ENCODE results near the gene HPCA.

The HPCA gene

GRCh38 chr1:32891630-32892029, 5.3 kb downstream of the HPCA start:
- no peaks in the 10 kb centered on the region for H3K9me3 ChIP-seq (ENCODE audit: insufficient read depth, low read length)
- H4K20me1 ChIP-seq (ENCODE audit: insufficient read depth, low read length) = no peaks in the 10 kb centered on the region
- no peak overlapping the region for H3K9ac ChIP-seq (ENCODE audit: low read length)
- no peaks in the 10 kb centered on the region for H3K79me2 ChIP-seq (ENCODE audit: low read length)
- no peak overlapping the region for H3K4me3 ChIP-seq (ENCODE audit: low read length)
- TF ChIP-seq EZH2phosphoT487 (IDR thresholded peaks at IDR 0.05; ENCODE audit: low read depth) = no peak
- TF ChIP-seq, protein P1, sequence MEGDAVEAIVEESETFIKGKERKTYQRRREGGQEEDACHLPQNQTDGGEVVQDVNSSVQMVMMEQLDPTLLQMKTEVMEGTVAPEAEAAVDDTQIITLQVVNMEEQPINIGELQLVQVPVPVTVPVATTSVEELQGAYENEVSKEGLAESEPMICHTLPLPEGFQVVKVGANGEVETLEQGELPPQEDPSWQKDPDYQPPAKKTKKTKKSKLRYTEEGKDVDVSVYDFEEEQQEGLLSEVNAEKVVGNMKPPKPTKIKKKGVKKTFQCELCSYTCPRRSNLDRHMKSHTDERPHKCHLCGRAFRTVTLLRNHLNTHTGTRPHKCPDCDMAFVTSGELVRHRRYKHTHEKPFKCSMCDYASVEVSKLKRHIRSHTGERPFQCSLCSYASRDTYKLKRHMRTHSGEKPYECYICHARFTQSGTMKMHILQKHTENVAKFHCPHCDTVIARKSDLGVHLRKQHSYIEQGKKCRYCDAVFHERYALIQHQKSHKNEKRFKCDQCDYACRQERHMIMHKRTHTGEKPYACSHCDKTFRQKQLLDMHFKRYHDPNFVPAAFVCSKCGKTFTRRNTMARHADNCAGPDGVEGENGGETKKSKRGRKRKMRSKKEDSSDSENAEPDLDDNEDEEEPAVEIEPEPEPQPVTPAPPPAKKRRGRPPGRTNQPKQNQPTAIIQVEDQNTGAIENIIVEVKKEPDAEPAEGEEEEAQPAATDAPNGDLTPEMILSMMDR (IDR thresholded peaks at IDR 0.05; ENCODE audit: low read depth, low read length) = no peak
- no peaks in the 10 kb centered on the region for H3K27me3 ChIP-seq (ENCODE audit: low read depth, low read length)
- H3K27ac ChIP-seq (ENCODE audit: low read length) = no peak overlapping the region
- H3K4me1 ChIP-seq (ENCODE audit: low read length) = no peaks in the 10 kb centered on the region
- H3K4me2 ChIP-seq (ENCODE audit: low read length) = no peak overlapping the region
- H3K36me3 ChIP-seq (replicated peaks; ENCODE audit: low read depth, low read length) = no peaks in the 10 kb centered on the region
- H2AFZ ChIP-seq (ENCODE audit: low read depth, low read length) = no peak overlapping the region

GRCh38 chr1:32892368-32893197, 6.3 kb downstream of the HPCA start:
- Histone ChIP-seq H4K20me1 (ENCODE audit: insufficient read depth, low read length) (no peaks in the 10 kb centered on the region), H3K9ac (ENCODE audit: low read length) (no peak overlapping the region), H2AFZ (ENCODE audit: low read depth, low read length) (no peak overlapping the region), H3K79me2 (ENCODE audit: low read length) (no peaks in the 10 kb centered on the region), H3K27me3 (ENCODE audit: low read depth, low read length) (no peaks in the 10 kb centered on the region), H3K4me3 (ENCODE audit: low read length) (no peak overlapping the region), H3K4me2 (ENCODE audit: low read length) (no peak overlapping the region), H3K36me3 (replicated peaks; ENCODE audit: low read depth, low read length) (no peaks in the 10 kb centered on the region), H3K27ac (ENCODE audit: low read length) (no peak overlapping the region), H3K9me3 (ENCODE audit: insufficient read depth, low read length) (no peaks in the 10 kb centered on the region), H3K4me1 (ENCODE audit: low read length) (no peaks in the 10 kb centered on the region)
- no peak for TF ChIP-seq EZH2phosphoT487 (IDR thresholded peaks at IDR 0.05; ENCODE audit: low read depth)
- TF ChIP-seq, protein P1 (IDR thresholded peaks at IDR 0.05; ENCODE audit: low read depth, low read length) = no peak

GRCh38 chr1:32893198-32894018, 7.1 kb downstream of the HPCA start:
- H3K4me3 ChIP-seq (ENCODE audit: low read length) = no peak overlapping the region

More at GRCh38 chr1:32893198-32894018, 7.1 kb downstream of the HPCA start:
- H2AFZ ChIP-seq (ENCODE audit: low read depth, low read length) = no peak overlapping the region
- no peak overlapping the region for H3K27ac ChIP-seq (ENCODE audit: low read length)
- no peak overlapping the region for H3K9ac ChIP-seq (ENCODE audit: low read length)
- TF ChIP-seq, protein P1 (IDR thresholded peaks at IDR 0.05; ENCODE audit: low read depth, low read length) = no peak
- TF ChIP-seq EZH2phosphoT487 (IDR thresholded peaks at IDR 0.05; ENCODE audit: low read depth) = no peak
- no peaks in the 10 kb centered on the region for H3K4me1 ChIP-seq (ENCODE audit: low read length)
- H4K20me1 ChIP-seq (ENCODE audit: insufficient read depth, low read length) = no peaks in the 10 kb centered on the region
- no peaks in the 10 kb centered on the region for H3K27me3 ChIP-seq (ENCODE audit: low read depth, low read length)
- no peaks in the 10 kb centered on the region for H3K79me2 ChIP-seq (ENCODE audit: low read length)
- no peaks in the 10 kb centered on the region for H3K36me3 ChIP-seq (replicated peaks; ENCODE audit: low read depth, low read length)
- H3K9me3 ChIP-seq (ENCODE audit: insufficient read depth, low read length) = no peaks in the 10 kb centered on the region
- no peak overlapping the region for H3K4me2 ChIP-seq (ENCODE audit: low read length)
